Neural crest cell (in vitro differentiated cells): ENCODE data around the gene BRI3BP. TPM values are rescaled to one million over a fixed set of nuclear protein-coding genes. Genes with fewer than 3 reads are reported as not detected.
"Not testable (repeated sequence)": the region's sequence is repeated elsewhere in the genome, so short reads cannot be mapped to it uniquely, and the experiment has no call there.

ENCODE experiments used
- DNase-seq: peaks from one replicate; pipeline ENCODE4 v3.0.0; 2021; ENCODE audit warnings: low read depth, mixed read lengths, low spot score
- H3K27ac Mint-ChIP-seq: one replicate; pipeline ENCODE4 v1.8.0; 2021; ENCODE audit warnings: mild to moderate bottlenecking, mixed read lengths; ENCODE audit not compliant: unreplicated experiment
- H3K27me3 Mint-ChIP-seq: 2 replicates; pipeline ENCODE4 v1.8.0; 2021; ENCODE audit warnings: low read depth, mild to moderate bottlenecking, mixed read lengths
- H3K36me3 Mint-ChIP-seq: 2 replicates; pipeline ENCODE4 v1.8.0; 2021; ENCODE audit warnings: low read depth, mild to moderate bottlenecking, mixed read lengths
- H3K4me1 Mint-ChIP-seq: 2 replicates; pipeline ENCODE4 v1.8.0; 2021; ENCODE audit warnings: mixed read lengths
- H3K4me3 Mint-ChIP-seq: one replicate; pipeline ENCODE4 v1.8.0; 2021; ENCODE audit warnings: mild to moderate bottlenecking, mixed read lengths
- H3K9me3 Mint-ChIP-seq: 2 replicates; pipeline ENCODE4 v1.8.0; 2021; ENCODE audit warnings: mixed read lengths
- CTCF ChIP-seq: fragments of 200-600 bp; sonication (generic); conservative IDR thresholded peaks from 2 replicates; pipeline ENCODE4 v1.5.0; 2021; ENCODE audit warnings: antibody characterized with exemption, mild to moderate bottlenecking
- total RNA-seq: library from RNA; stranded (reverse); gene quantifications from 2 replicates; pipeline ENCODE4 v1.2.1, GENCODE V29; 2021

The BRI3BP gene
- total RNA-seq, 1 donor from 2014 or later: 19.0 TPM

- no peak for TF ChIP-seq CTCF
- H3K4me1 Mint-ChIP-seq: no peaks in the 10 kb centered on the region
- H3K27me3 Mint-ChIP-seq: no peaks in the 10 kb centered on the region
- no peak overlapping the region for H3K27ac Mint-ChIP-seq
- no peak overlapping the region for H3K4me3 Mint-ChIP-seq
- peaks cover 2% of the 10 kb centered on the region for H3K9me3 Mint-ChIP-seq
- DNase-seq: no peak
- H3K36me3 Mint-ChIP-seq: peaks cover 21% of the 10 kb centered on the region
Observed at GRCh38 chr12:125023065-125023464, 29.6 kb downstream of the BRI3BP start.

- Mint-ChIP-seq H3K4me1 (no peaks in the 10 kb centered on the region), H3K27ac (peak overlapping the region; percentile 71), H3K4me3 (no peak overlapping the region), H3K27me3 (no peaks in the 10 kb centered on the region), H3K9me3 (peaks cover 2% of the 10 kb centered on the region), H3K36me3 (peaks cover 21% of the 10 kb centered on the region)
- TF ChIP-seq CTCF: no peak
- no peak for DNase-seq
Observed at GRCh38 chr12:125024949-125025563, 31.6 kb downstream of the BRI3BP start.

GRCh38 chr12:125025606-125026235, 32.3 kb downstream of the BRI3BP start:
- TF ChIP-seq CTCF: no peak
- H3K27ac Mint-ChIP-seq: no peak overlapping the region

GRCh38 chr12:125028106-125028505, 34.7 kb downstream of the BRI3BP start:
- no peak for TF ChIP-seq CTCF
- Mint-ChIP-seq H3K9me3 (peaks cover under 1% of the 10 kb centered on the region), H3K4me3 (no peak overlapping the region), H3K4me1 (no peaks in the 10 kb centered on the region), H3K27ac (no peak overlapping the region), H3K36me3 (peaks cover 9% of the 10 kb centered on the region), H3K27me3 (no peaks in the 10 kb centered on the region)
- DNase-seq: no peak

More at GRCh38 chr12:125025606-125026235, 32.3 kb downstream of the BRI3BP start:
- Mint-ChIP-seq H3K4me1 (no peaks in the 10 kb centered on the region), H3K27me3 (no peaks in the 10 kb centered on the region), H3K4me3 (no peak overlapping the region), H3K36me3 (peaks cover 21% of the 10 kb centered on the region), H3K9me3 (peaks cover 2% of the 10 kb centered on the region)
- DNase-seq: no peak

GRCh38 chr12:125029761-125030358, 36.4 kb downstream of the BRI3BP start:
- DNase-seq: no peak
- H3K9me3 Mint-ChIP-seq: peaks cover under 1% of the 10 kb centered on the region
- no peak for TF ChIP-seq CTCF
- H3K36me3 Mint-ChIP-seq: peaks cover 6% of the 10 kb centered on the region
- no peak overlapping the region for H3K27ac Mint-ChIP-seq
- H3K4me3 Mint-ChIP-seq: no peak overlapping the region
- H3K4me1 Mint-ChIP-seq: no peaks in the 10 kb centered on the region
- no peaks in the 10 kb centered on the region for H3K27me3 Mint-ChIP-seq

- not testable (repeated sequence) for H3K4me1 Mint-ChIP-seq, DNase-seq
Observed at GRCh38 chr12:125031471-125031870, 38.0 kb downstream of the BRI3BP start.

More at GRCh38 chr12:125031471-125031870, 38.0 kb downstream of the BRI3BP start:
- H3K9me3 Mint-ChIP-seq, H3K27ac Mint-ChIP-seq, H3K4me3 Mint-ChIP-seq, H3K27me3 Mint-ChIP-seq: not testable (repeated sequence)
- peaks cover 10% of the 10 kb centered on the region for H3K36me3 Mint-ChIP-seq
